Naive thymus-derived CD4-positive, alpha-beta T cell (primary cell): ENCODE results near the gene KLHL6. TPM values are rescaled to one million over a fixed set of nuclear protein-coding genes. Genes with fewer than 3 reads are reported as not detected.
"Not testable (repeated sequence)": the region's sequence is repeated elsewhere in the genome, so short reads cannot be mapped to it uniquely, and the experiment has no call there.

ENCODE experiments used
- ATAC-seq: fragments of 150-1000 bp; cut with Tn5 transposase; 2 replicates; pipeline ENCODE4 v1.10.0; 2021; ENCODE audit warnings: mild to moderate bottlenecking, moderate library complexity
- CTCF ChIA-PET: fragments of 350-600 bp; sonication (Branson Sonifier 250); formaldehyde crosslinking; loops from one replicate; lab custom pipeline; 2021; ENCODE audit warnings: antibody characterized with exemption; lab: Charles Lee
- POLR2A ChIA-PET: fragments of 350-600 bp; sonication (Branson Sonifier 250); formaldehyde crosslinking; loops from one replicate; lab custom pipeline; 2021; ENCODE audit warnings: antibody characterized with exemption, inconsistent platforms; lab: Charles Lee
- DNase-seq, 9 donors: peaks; one replicate each; pipeline versions ENCODE4 v3.0.0 to v3.0.0-alpha.2; 2020 to 2022; ENCODE audit warnings: mixed read lengths in 1 of 9
- H3K27ac ChIP-seq: one replicate; pipeline ENCODE4 v1.7.0; 2013; ENCODE audit warnings: mild to moderate bottlenecking, low read depth, low read length, moderate library complexity
- H3K27me3 ChIP-seq, 2 donors: one replicate each; pipeline ENCODE4 v1.7.0; 2013; ENCODE audit warnings: low read length in 2 of 2, mild to moderate bottlenecking in 2 of 2, moderate library complexity in 2 of 2; ENCODE audit not compliant: control insufficient read depth in 2 of 2, insufficient read depth in 2 of 2
- H3K36me3 ChIP-seq, 3 experiments: 1 replicate in 2 of 3; 2 replicates in 1 of 3; pipeline ENCODE4 v1.7.0; 2013; ENCODE audit warnings: low read length in 3 of 3, mild to moderate bottlenecking in 3 of 3, moderate library complexity in 1 of 3; ENCODE audit not compliant: insufficient read depth in 3 of 3, control insufficient read depth in 2 of 3
- H3K4me1 ChIP-seq, 2 donors: one replicate each; pipeline ENCODE4 v1.7.0; 2013; ENCODE audit warnings: low read length in 2 of 2, mild to moderate bottlenecking in 2 of 2, moderate library complexity in 1 of 2; ENCODE audit not compliant: control insufficient read depth in 2 of 2, insufficient read depth in 2 of 2
- H3K4me3 ChIP-seq: 2 replicates; pipeline ENCODE4 v1.7.0; 2013; ENCODE audit warnings: mild to moderate bottlenecking, low read length
- H3K9me3 ChIP-seq, 3 experiments: 1 replicate in 2 of 3; 2 replicates in 1 of 3; pipeline ENCODE4 v1.7.0; 2013; ENCODE audit warnings: low read length in 3 of 3; ENCODE audit not compliant: control insufficient read depth in 2 of 3
- H3K27ac Mint-ChIP-seq, 9 donors: one replicate each; pipeline ENCODE4 v1.8.0; 2020 to 2022; ENCODE audit warnings: mixed read lengths in 9 of 9, mild to moderate bottlenecking in 8 of 9, moderate library complexity in 5 of 9, inconsistent platforms in 2 of 9
- H3K27me3 Mint-ChIP-seq, 5 donors: one replicate each; pipeline ENCODE4 v1.8.0; 2021 to 2022; ENCODE audit warnings: mixed read lengths in 5 of 5, mild to moderate bottlenecking in 1 of 5
- H3K36me3 Mint-ChIP-seq, 5 donors: one replicate each; pipeline ENCODE4 v1.8.0; 2020 to 2022; ENCODE audit warnings: mixed read lengths in 5 of 5, mild to moderate bottlenecking in 3 of 5, inconsistent platforms in 1 of 5
- H3K4me1 Mint-ChIP-seq, 7 donors: one replicate each; pipeline ENCODE4 v1.8.0; 2020 to 2022; ENCODE audit warnings: mixed read lengths in 7 of 7, mild to moderate bottlenecking in 3 of 7, inconsistent platforms in 1 of 7
- H3K4me3 Mint-ChIP-seq, 10 donors: one replicate each; pipeline ENCODE4 v1.8.0; 2020 to 2022; ENCODE audit warnings: mild to moderate bottlenecking in 10 of 10, mixed read lengths in 10 of 10, moderate library complexity in 6 of 10, inconsistent platforms in 2 of 10
- H3K9me3 Mint-ChIP-seq, 11 donors: one replicate each; pipeline ENCODE4 v1.8.0; 2020 to 2022; ENCODE audit warnings: mixed read lengths in 11 of 11, mild to moderate bottlenecking in 4 of 11, inconsistent platforms in 1 of 11, moderate library complexity in 1 of 11
- intact Hi-C, 2 donors: fragments of 100-400 bp; cut with micrococcal nuclease; formaldehyde crosslinking; loops; one replicate each; pipeline ENCODE4 v1.15.1; 2023
- polyA plus RNA-seq, 2 donors: library from polyadenylated mRNA; unstranded; fragments of 300-500 nt; fragmentation: Illumina TruSeq; gene quantifications; one replicate each; pipeline ENCODE4 v1.2.3, GENCODE V29; 2021
- total RNA-seq, 6 experiments: library from RNA in 5 of 6; stranded (reverse) in 5 of 6; gene quantifications; 1 replicate in 5 of 6; 2 replicates in 1 of 6; pipeline ENCODE4 v1.2.3 and lab custom pipeline; 2021 to 2026

The KLHL6 gene
- total and polyA plus RNA-seq, 7 experiments from 2014 or later, result 25.8 to 72.9 (median 38.7) TPM

GRCh38 chr3:183533412-183534132 lies 21.9 kb downstream of the KLHL6 start:
- CTCF ChIA-PET, result interaction anchor here (0.7 kb wide), 1 partner anchor 54 kb away, joined by 3 read pairs; no protein-coding TSS in a partner anchor

DNA sequence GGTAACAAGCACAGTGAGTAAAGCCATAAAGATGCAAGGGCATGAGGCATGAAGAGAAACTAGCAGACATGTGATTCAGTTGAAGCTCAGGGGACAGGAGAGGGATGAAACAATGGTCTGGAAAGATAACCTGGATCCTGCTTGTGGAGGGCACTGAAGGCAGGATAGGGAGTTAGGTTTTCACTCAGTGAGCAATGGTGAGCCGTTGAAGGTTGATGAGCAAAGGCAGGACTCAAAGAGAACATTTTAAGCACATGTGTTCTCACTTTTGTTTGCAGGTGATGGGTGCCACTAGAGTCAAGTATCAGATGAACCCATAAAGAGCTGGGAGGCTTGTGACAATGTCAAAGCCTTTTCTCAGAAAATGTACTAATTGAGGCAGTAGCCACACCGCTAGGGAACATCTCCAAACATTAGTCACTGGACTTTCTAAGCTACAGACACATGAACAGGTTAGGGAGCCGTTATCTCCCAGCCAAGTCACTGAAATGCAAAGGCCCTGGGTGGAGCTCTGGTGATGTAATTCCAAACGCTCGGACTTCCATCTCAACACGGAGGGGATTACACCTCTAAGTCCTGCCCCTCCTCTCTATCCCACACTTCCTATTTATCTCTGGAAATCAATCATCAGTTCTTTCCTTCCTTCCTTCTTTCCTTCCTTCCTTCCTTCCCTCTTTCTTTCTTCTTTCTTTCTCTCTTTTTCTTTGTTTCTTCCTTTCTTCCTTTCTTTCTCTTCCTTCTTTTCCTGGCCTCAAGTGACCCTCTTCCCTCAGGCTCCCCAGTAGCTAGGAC lies 22.7 kb downstream of the KLHL6 start:
- H3K9me3 Mint-ChIP-seq, result peaks cover 0 to 4% (median 0%) of the 10 kb centered on the region in 11 donors
- Histone ChIP-seq H3K36me3 (peaks cover 0 to 37% (median 3%) of the 10 kb centered on the region in 3 experiments), H3K4me3 (no peak overlapping the region), H3K9me3 (no peaks in the 10 kb centered on the region), H3K27me3 (no peaks in the 10 kb centered on the region), H3K4me1 (peaks cover 0 to 3% of the 10 kb centered on the region in 2 donors), H3K27ac (no peak overlapping the region)
- DNase-seq (no peak), ATAC-seq (no peak)
- peaks cover 9 to 56% (median 31%) of the 10 kb centered on the region in 5 donors for H3K36me3 Mint-ChIP-seq
- ChIA-PET CTCF (interaction anchor here (0.7 kb wide), 1 partner anchor 53 kb away, joined by 3 read pairs; no protein-coding TSS in a partner anchor), POLR2A (interaction anchor here (0.6 to 1.1 kb wide), 2 partner anchors 8 to 18 kb away, joined by 3 to 5 read pairs; no protein-coding TSS in a partner anchor)
- peak overlapping the region in 1 of 10 donors; percentile 2 for H3K4me3 Mint-ChIP-seq
- H3K4me1 Mint-ChIP-seq, result peaks cover 49 to 79% (median 68%) of the 10 kb centered on the region in 7 donors
- no peaks in the 10 kb centered on the region for H3K27me3 Mint-ChIP-seq
- intact Hi-C loops, result no loop called here
- H3K27ac Mint-ChIP-seq, result peak overlapping the region; percentile 10 to 94 (median 67)

More at GRCh38 chr3:183533412-183534132, 21.9 kb downstream of the KLHL6 start:
- Mint-ChIP-seq H3K36me3 (peaks cover 8 to 50% (median 27%) of the 10 kb centered on the region in 5 donors), H3K4me1 (peaks cover 48 to 79% (median 69%) of the 10 kb centered on the region in 7 donors), H3K27ac (peak overlapping the region in 8 of 9 donors; percentile 63 to 94 (median 82)), H3K27me3 (no peaks in the 10 kb centered on the region), H3K4me3 (no peak overlapping the region), H3K9me3 (peaks cover 0 to 4% (median 0%) of the 10 kb centered on the region in 11 donors)
- H3K4me1 ChIP-seq, result peaks cover 0 to 6% of the 10 kb centered on the region in 2 donors
- no peaks in the 10 kb centered on the region for H3K9me3 ChIP-seq
- POLR2A ChIA-PET, result interaction anchor here (1.1 kb wide), 1 partner anchor 19 kb away, joined by 5 read pairs; no protein-coding TSS in a partner anchor
- no peaks in the 10 kb centered on the region for H3K27me3 ChIP-seq
- no peak overlapping the region for H3K4me3 ChIP-seq
- no peak for DNase-seq
- intact Hi-C loops, result no loop called here
- no peak overlapping the region for H3K27ac ChIP-seq
- peaks cover 0 to 29% (median 3%) of the 10 kb centered on the region in 3 experiments for H3K36me3 ChIP-seq
- ATAC-seq, result peak; percentile 30

DNA sequence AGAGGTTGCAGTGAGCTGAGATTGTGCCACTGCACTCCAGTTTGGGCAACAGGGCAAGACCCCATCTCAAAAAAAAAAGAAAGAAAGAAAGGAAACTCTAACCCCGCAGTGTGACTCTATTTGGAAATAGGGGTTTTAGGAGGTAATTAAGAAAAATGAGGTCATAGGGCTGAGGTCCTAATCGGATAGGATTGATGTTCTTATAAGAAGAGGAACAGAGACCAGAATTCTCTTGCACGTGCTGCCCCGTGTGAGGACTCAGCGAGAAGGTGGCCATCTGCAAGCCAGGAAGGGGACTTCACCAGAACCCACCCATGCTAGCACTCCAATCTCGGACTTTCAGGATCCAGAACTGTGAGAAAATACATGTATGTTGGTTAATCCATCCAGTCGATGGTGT lies 25.8 kb downstream of the KLHL6 start:
- no peak overlapping the region for H3K4me3 Mint-ChIP-seq
- no peaks in the 10 kb centered on the region for H3K9me3 ChIP-seq
- H3K27me3 ChIP-seq, result no peaks in the 10 kb centered on the region
- peaks cover 0 to 4% (median 0%) of the 10 kb centered on the region in 11 donors for H3K9me3 Mint-ChIP-seq
- H3K36me3 Mint-ChIP-seq, result peaks cover 15 to 79% (median 54%) of the 10 kb centered on the region in 5 donors
- ChIA-PET POLR2A (interaction anchor here (0.9 kb wide), 1 partner anchor 106 kb away, joined by 3 read pairs; the partner anchor contains the start of gene KLHL24), CTCF (interaction anchor here (0.9 kb wide), 1 partner anchor 13 kb away, joined by 3 read pairs; no protein-coding TSS in a partner anchor)
- peaks cover 0 to 54% (median 16%) of the 10 kb centered on the region in 3 experiments for H3K36me3 ChIP-seq
- peaks cover 0 to 8% of the 10 kb centered on the region in 2 donors for H3K4me1 ChIP-seq
- DNase-seq (no peak), ATAC-seq (no peak)
- H3K27ac Mint-ChIP-seq, result peak overlapping the region in 7 of 9 donors; percentile 3 to 56 (median 32)
- intact Hi-C loops, result no loop called here
- H3K4me3 ChIP-seq, result no peak overlapping the region
- no peak overlapping the region for H3K27ac ChIP-seq
- no peaks in the 10 kb centered on the region for H3K27me3 Mint-ChIP-seq
- H3K4me1 Mint-ChIP-seq, result peaks cover 39 to 67% (median 61%) of the 10 kb centered on the region in 7 donors

GRCh38 chr3:183529185-183529584 lies 26.3 kb downstream of the KLHL6 start:
- intact Hi-C loops, result no loop called here
- Mint-ChIP-seq H3K4me1 (peaks cover 41 to 68% (median 63%) of the 10 kb centered on the region in 7 donors), H3K9me3 (peaks cover 0 to 4% (median 0%) of the 10 kb centered on the region in 11 donors), H3K36me3 (peaks cover 19 to 84% (median 58%) of the 10 kb centered on the region in 5 donors), H3K27me3 (no peaks in the 10 kb centered on the region), H3K4me3 (no peak overlapping the region), H3K27ac (peak overlapping the region in 3 of 9 donors; percentile 17 to 48 (median 43))
- Histone ChIP-seq H3K9me3 (no peaks in the 10 kb centered on the region), H3K27me3 (no peaks in the 10 kb centered on the region), H3K4me1 (peaks cover 0 to 5% of the 10 kb centered on the region in 2 donors), H3K27ac (no peak overlapping the region), H3K4me3 (no peak overlapping the region), H3K36me3 (peaks cover 0 to 59% (median 16%) of the 10 kb centered on the region in 3 experiments)
- ChIA-PET CTCF (no interaction called here), POLR2A (interaction anchor here (0.8 to 1.4 kb wide), 2 partner anchors 13 to 22 kb away, joined by 3 to 4 read pairs; no protein-coding TSS in a partner anchor)
- no peak for DNase-seq
- no peak for ATAC-seq

DNA sequence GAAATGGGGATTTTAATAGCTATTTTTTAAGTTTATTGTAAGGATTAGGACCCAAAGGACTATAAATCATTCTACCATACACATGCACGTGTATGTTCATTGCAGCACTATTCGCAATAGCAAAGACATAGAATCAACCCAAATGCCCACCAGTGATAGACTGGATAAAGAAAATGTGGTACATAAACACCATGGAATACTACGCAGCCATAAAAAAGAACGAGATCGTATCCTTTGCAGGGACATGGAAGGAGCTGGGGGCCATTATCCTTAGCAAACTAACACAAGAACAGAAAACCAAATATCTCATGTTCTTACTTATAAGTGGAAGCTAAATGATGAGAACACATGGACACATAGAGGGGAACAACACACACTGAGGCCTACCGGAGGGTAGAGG lies 26.7 kb downstream of the KLHL6 start:
- H3K9me3 Mint-ChIP-seq, H3K27me3 ChIP-seq, intact Hi-C loops, H3K9me3 ChIP-seq, DNase-seq, H3K27me3 Mint-ChIP-seq, H3K4me1 ChIP-seq, H3K4me3 Mint-ChIP-seq, H3K4me3 ChIP-seq, H3K27ac ChIP-seq, ATAC-seq: not testable (repeated sequence)
- peaks cover 19 to 86% (median 59%) of the 10 kb centered on the region in 5 donors for H3K36me3 Mint-ChIP-seq
- CTCF ChIA-PET, result interaction anchor here (0.5 kb wide), 1 partner anchor 36 kb away, joined by 3 read pairs; no protein-coding TSS in a partner anchor
- peak overlapping the region in 2 of 9 donors; percentile 43 to 72 for H3K27ac Mint-ChIP-seq
- peaks cover 39 to 65% (median 63%) of the 10 kb centered on the region in 7 donors for H3K4me1 Mint-ChIP-seq
- POLR2A ChIA-PET, result interaction anchor here (0.8 to 1.4 kb wide), 2 partner anchors 13 to 22 kb away, joined by 3 to 4 read pairs; no protein-coding TSS in a partner anchor
- peaks cover 0 to 64% (median 16%) of the 10 kb centered on the region in 3 experiments for H3K36me3 ChIP-seq
